HEK293 (cell line): ENCODE results near the gene GMPR2.

Source experiments
- CTCF ChIA-PET: fragments of 350-600 bp; formaldehyde crosslinking; extraction: SDS; loops from one replicate; lab custom pipeline; 2021; ENCODE audit warnings: antibody characterized with exemption; lab: Yijun Ruan, JAX
- POLR2A ChIA-PET: fragments of 300-600 bp; formaldehyde crosslinking; extraction: SDS; loops from one replicate; lab custom pipeline; 2020; ENCODE audit warnings: antibody characterized with exemption, inconsistent platforms; lab: Yijun Ruan, JAX
- H3K27ac ChIP-seq: fragments of 200-500 bp; sonication (Bioruptor generic); 2 replicates; pipeline ENCODE4 v1.5.1; 2014; ENCODE audit warnings: low read depth, low read length, control low read depth, inconsistent platforms; ENCODE audit errors: extremely low read depth
- H3K36me3 ChIP-seq, 2 experiments: fragments of 200-500 bp in 1 of 2; sonication (Bioruptor generic) in 1 of 2; 1 replicate in 1 of 2; 2 replicates in 1 of 2; pipeline ENCODE4 v1.5.1; 2014 to 2017; ENCODE audit warnings: inconsistent platforms in 2 of 2, low read length in 2 of 2; ENCODE audit not compliant: control insufficient read depth in 2 of 2, insufficient read depth in 1 of 2
- H3K4me1 ChIP-seq: fragments of 200-500 bp; sonication (Bioruptor generic); 2 replicates; pipeline ENCODE4 v1.5.1; 2014; ENCODE audit warnings: mild to moderate bottlenecking, low read length, inconsistent platforms; ENCODE audit not compliant: control insufficient read depth, insufficient read depth
- H3K4me3 ChIP-seq: 2 replicates; pipeline ENCODE4 v1.5.1; 2011; ENCODE audit warnings: low read depth, mild to moderate bottlenecking, control low read depth, low read length, moderate library complexity
- H3K9me3 ChIP-seq: fragments of 200-500 bp; sonication (Bioruptor generic); 2 replicates; pipeline ENCODE4 v1.5.1; 2014; ENCODE audit warnings: low read depth, low read length, inconsistent platforms; ENCODE audit not compliant: control insufficient read depth, insufficient read depth
- KLF16 ChIP-seq: fragments of 450-650 bp; formaldehyde crosslinking; IDR thresholded peaks from 2 replicates; pipeline ENCODE4 v1.5.1; 2017; ENCODE audit warnings: missing biosample characterization, missing genetic modification characterization
- PRDM1 ChIP-seq: fragments of 450-650 bp; formaldehyde crosslinking; IDR thresholded peaks from 2 replicates; pipeline ENCODE4; 2016; ENCODE audit warnings: missing biosample characterization, missing genetic modification characterization
- SCRT1 ChIP-seq: fragments of 450-650 bp; formaldehyde crosslinking; IDR thresholded peaks from 2 replicates; pipeline ENCODE4 v1.5.1; 2016; ENCODE audit warnings: missing biosample characterization, missing genetic modification characterization, borderline replicate concordance
- SCRT2 ChIP-seq: fragments of 450-650 bp; formaldehyde crosslinking; IDR thresholded peaks from 2 replicates; pipeline ENCODE4 v1.5.1; 2016; ENCODE audit warnings: missing biosample characterization, missing genetic modification characterization
- ZNF16 ChIP-seq: fragments of 450-650 bp; formaldehyde crosslinking; IDR thresholded peaks from 2 replicates; pipeline ENCODE4 v1.5.1; 2016; ENCODE audit warnings: low read depth, missing biosample characterization, missing genetic modification characterization
- ZNF175 ChIP-seq: fragments of 450-650 bp; formaldehyde crosslinking; IDR thresholded peaks from 2 replicates; pipeline ENCODE4 v1.5.1; 2016; ENCODE audit warnings: missing biosample characterization, missing genetic modification characterization
- ZNF184 ChIP-seq: fragments of 450-650 bp; IDR thresholded peaks from 2 replicates; pipeline ENCODE4 v1.5.1; 2018; ENCODE audit warnings: missing biosample characterization, mild to moderate bottlenecking, missing genetic modification characterization
- ZNF223 ChIP-seq: fragments of 450-650 bp; formaldehyde crosslinking; IDR thresholded peaks from 2 replicates; pipeline ENCODE4 v1.5.1; 2016; ENCODE audit warnings: missing biosample characterization, missing genetic modification characterization
- ZNF24 ChIP-seq: fragments of 450-650 bp; formaldehyde crosslinking; IDR thresholded peaks from 2 replicates; pipeline ENCODE4 v1.5.1; 2016; ENCODE audit warnings: missing biosample characterization, missing genetic modification characterization
- ZNF311 ChIP-seq: fragments of 450-650 bp; formaldehyde crosslinking; IDR thresholded peaks from 2 replicates; pipeline ENCODE4 v1.5.1; 2017; ENCODE audit warnings: missing biosample characterization, missing genetic modification characterization, borderline replicate concordance
- ZNF354C ChIP-seq: fragments of 450-650 bp; formaldehyde crosslinking; IDR thresholded peaks from 2 replicates; pipeline ENCODE4 v1.5.1; 2016; ENCODE audit warnings: missing biosample characterization, missing genetic modification characterization, low read depth, borderline replicate concordance
- ZNF473 ChIP-seq: fragments of 450-650 bp; formaldehyde crosslinking; IDR thresholded peaks from 2 replicates; pipeline ENCODE4 v1.5.1; 2017; ENCODE audit warnings: missing biosample characterization, missing genetic modification characterization
- ZNF558 ChIP-seq: fragments of 450-650 bp; formaldehyde crosslinking; IDR thresholded peaks from 2 replicates; pipeline ENCODE4 v1.5.1; 2016; ENCODE audit warnings: missing biosample characterization, missing genetic modification characterization
- ZNF626 ChIP-seq: fragments of 450-650 bp; sonication (Bioruptor Pico); formaldehyde crosslinking; IDR thresholded peaks from 2 replicates; pipeline ENCODE4 v1.5.1; 2018; ENCODE audit warnings: missing biosample characterization, missing genetic modification characterization, inconsistent platforms
- ZNF776 ChIP-seq: fragments of 450-650 bp; formaldehyde crosslinking; IDR thresholded peaks from 2 replicates; pipeline ENCODE4 v1.5.0; 2017; ENCODE audit warnings: missing biosample characterization, missing genetic modification characterization, borderline replicate concordance
- TF ChIP-seq, protein P1 (sequence below): fragments of 450-650 bp; formaldehyde crosslinking; IDR thresholded peaks from 2 replicates; pipeline ENCODE4 v1.5.1; 2016; ENCODE audit warnings: missing biosample characterization, missing genetic modification characterization
- TF ChIP-seq, protein P2 (sequence below): fragments of 450-650 bp; formaldehyde crosslinking; IDR thresholded peaks from 2 replicates; pipeline ENCODE4 v1.5.1; 2017; ENCODE audit warnings: missing biosample characterization, mild to moderate bottlenecking, missing genetic modification characterization, moderate library complexity

The GMPR2 gene

DNA sequence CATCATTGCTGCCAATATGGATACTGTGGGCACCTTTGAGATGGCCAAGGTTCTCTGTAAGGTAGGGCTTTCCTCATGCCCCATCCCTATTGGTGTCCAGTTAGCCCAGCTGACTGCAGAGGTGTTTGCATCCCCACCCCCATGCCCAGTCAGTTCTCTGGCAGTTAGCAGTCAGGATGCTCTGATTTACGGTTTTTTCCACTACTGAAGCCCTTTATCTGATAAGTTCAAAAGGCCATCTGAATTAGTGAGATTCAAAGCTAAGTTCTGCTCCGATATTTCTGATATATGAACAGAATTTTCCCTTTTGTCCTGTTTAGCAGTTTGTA, 773 bp downstream of the GMPR2 start:
- H3K9me3 ChIP-seq = no peaks in the 10 kb centered on the region
- H3K27ac ChIP-seq = peak overlapping the region; percentile 92; the same call in 1 of the 2 replicates
- POLR2A ChIA-PET = interaction anchor here (1.8 kb wide), 1 partner anchor 9 kb away, joined by 10 read pairs; the partner anchor contains the start of gene TINF2
- TF ChIP-seq ZNF175 (tag by site-specific recombination) = no peak
- peak overlapping the region; percentile 69 for H3K4me3 ChIP-seq
- CTCF ChIA-PET = interaction anchor here (0.6 to 1.8 kb wide), 4 partner anchors 9 to 143 kb away, joined by 3 to 7 read pairs (median 3); partner anchors contain the start of genes CIDEB and TINF2
- H3K4me1 ChIP-seq = peaks cover 7% of the 10 kb centered on the region
- H3K36me3 ChIP-seq = peaks cover 12 to 51% of the 10 kb centered on the region in 2 experiments; a peak in 2 of 3 replicates

DNA sequence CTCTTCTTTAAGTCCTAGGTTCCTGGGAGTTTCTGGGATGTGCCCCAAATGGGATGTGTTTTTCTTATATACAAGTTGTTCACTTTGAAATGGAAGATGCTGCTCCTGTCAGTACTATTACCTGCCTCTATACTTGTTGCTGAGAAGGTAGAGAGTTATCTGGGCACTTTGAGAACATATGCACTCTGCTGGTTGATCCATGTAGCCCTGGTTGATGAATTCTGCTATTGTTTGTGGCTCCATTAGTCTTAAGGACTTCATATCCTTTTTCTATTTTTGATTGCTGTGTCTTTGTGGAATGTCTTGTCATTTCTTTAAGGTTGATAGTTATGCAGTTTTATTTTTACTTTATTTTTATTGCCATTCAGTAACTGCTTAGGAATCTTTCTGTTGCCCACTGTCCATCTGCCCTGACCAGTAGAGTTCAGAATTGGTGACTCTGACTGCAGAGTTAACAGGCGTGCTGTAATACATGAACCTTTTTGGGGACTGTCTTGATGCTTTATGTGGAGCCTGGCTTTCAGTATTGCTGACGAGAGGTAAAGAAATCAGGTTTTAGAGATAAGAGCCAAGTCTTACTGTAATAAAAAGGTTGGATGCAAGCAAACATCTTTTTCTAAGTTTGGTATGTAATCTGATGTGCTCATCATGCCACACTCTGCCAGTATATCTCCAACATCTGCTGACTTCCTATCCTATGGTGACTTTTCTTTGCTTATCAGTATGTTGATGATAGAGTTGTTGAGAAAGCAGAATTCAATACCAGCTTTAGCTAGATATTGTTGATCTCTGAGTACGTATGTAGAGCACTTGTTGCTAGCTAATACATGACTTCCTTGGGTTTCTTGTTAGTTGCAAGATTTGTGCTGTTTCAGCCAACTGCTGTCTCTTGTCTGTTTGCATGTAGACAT, 1.6 kb downstream of the GMPR2 start:
- no peak overlapping the region for H3K4me3 ChIP-seq
- H3K9me3 ChIP-seq = no peaks in the 10 kb centered on the region
- H3K27ac ChIP-seq = no peak overlapping the region
- POLR2A ChIA-PET = interaction anchor here (0.6 to 1.8 kb wide), 6 partner anchors 8 to 889 kb away, joined by 3 to 10 read pairs (median 4); partner anchors contain the start of genes CHMP4A, CIDEB, IPO4 and TINF2
- H3K4me1 ChIP-seq = peaks cover 7% of the 10 kb centered on the region
- H3K36me3 ChIP-seq = peaks cover 12 to 58% of the 10 kb centered on the region in 2 experiments; a peak in 2 of 3 replicates
- CTCF ChIA-PET = interaction anchor here (0.9 to 2.9 kb wide), 5 partner anchors 8 to 99 kb away, joined by 3 to 20 read pairs (median 6); partner anchors contain the start of genes CIDEB, MDP1 and TINF2
- TF ChIP-seq, protein P1, sequence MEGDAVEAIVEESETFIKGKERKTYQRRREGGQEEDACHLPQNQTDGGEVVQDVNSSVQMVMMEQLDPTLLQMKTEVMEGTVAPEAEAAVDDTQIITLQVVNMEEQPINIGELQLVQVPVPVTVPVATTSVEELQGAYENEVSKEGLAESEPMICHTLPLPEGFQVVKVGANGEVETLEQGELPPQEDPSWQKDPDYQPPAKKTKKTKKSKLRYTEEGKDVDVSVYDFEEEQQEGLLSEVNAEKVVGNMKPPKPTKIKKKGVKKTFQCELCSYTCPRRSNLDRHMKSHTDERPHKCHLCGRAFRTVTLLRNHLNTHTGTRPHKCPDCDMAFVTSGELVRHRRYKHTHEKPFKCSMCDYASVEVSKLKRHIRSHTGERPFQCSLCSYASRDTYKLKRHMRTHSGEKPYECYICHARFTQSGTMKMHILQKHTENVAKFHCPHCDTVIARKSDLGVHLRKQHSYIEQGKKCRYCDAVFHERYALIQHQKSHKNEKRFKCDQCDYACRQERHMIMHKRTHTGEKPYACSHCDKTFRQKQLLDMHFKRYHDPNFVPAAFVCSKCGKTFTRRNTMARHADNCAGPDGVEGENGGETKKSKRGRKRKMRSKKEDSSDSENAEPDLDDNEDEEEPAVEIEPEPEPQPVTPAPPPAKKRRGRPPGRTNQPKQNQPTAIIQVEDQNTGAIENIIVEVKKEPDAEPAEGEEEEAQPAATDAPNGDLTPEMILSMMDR = 0 out of 2 replicates have a peak, but pooled peaks have one; percentile 23
- TF ChIP-seq SCRT1 (tag by site-specific recombination) (peak; percentile 44; the same call in 1 of the 2 replicates), ZNF311 (tag by site-specific recombination) (no peak), SCRT2 (peak; percentile 86)

DNA sequence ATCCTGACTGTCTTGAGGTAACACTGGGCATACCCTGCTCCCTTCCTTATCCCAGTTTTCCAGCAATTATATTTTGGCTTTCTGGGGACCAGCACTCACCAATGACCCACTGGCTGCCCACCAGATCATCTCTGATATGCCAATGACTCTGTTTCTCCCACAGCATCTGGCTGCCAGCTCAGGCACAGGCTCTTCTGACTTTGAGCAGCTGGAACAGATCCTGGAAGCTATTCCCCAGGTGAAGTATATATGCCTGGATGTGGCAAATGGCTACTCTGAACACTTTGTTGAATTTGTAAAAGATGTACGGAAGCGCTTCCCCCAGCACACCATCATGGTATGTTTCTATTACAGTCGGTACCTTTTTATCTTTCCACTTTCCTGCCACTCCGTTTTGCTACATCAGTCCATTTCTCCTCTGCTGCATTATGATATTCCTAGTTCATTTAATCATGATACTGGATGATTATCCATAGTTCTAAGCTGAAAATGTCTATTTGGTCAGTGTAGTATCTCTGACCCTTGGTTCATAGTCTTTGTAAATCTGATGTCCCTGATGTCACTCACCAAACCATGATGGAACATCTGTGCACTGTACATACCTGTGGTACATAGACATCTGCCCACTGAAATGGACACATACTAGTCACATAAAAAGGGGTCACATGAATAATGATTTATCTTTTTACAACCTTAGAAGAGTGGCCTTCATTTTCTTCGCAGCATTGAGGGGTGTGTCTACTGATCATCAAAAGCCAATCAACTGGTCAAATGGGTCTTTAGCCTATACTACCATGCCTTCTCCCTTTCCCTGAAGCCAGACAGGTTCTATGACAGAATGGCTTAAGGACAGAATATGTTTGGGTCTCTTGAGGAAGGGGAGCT, 3.3 kb downstream of the GMPR2 start:
- Histone ChIP-seq H3K4me3 (no peak overlapping the region), H3K9me3 (no peaks in the 10 kb centered on the region), H3K4me1 (peaks cover 7% of the 10 kb centered on the region), H3K27ac (no peak overlapping the region), H3K36me3 (peaks cover 13 to 70% of the 10 kb centered on the region in 2 experiments; a peak in 2 of 3 replicates)
- TF ChIP-seq ZNF223 (tag by site-specific recombination) (no peak), ZNF626 (tag by site-specific recombination) (no peak), ZNF16 (tag by site-specific recombination) (no peak), ZNF184 (no peak), ZNF558 (tag by site-specific recombination) (no peak), ZNF473 (tag by site-specific recombination) (no peak), KLF16 (tag by site-specific recombination) (no peak), ZNF354C (tag by site-specific recombination) (no peak), ZNF24 (tag by site-specific recombination) (no peak), PRDM1 (tag by site-specific recombination) (no peak), ZNF776 (no peak)
- TF ChIP-seq, protein P2, sequence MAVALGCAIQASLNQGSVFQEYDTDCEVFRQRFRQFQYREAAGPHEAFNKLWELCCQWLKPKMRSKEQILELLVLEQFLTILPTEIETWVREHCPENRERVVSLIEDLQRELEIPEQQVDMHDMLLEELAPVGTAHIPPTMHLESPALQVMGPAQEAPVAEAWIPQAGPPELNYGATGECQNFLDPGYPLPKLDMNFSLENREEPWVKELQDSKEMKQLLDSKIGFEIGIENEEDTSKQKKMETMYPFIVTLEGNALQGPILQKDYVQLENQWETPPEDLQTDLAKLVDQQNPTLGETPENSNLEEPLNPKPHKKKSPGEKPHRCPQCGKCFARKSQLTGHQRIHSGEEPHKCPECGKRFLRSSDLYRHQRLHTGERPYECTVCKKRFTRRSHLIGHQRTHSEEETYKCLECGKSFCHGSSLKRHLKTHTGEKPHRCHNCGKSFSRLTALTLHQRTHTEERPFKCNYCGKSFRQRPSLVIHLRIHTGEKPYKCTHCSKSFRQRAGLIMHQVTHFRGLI (tag by site-specific recombination) = no peak
- ChIA-PET CTCF (interaction anchor here (0.7 to 2.9 kb wide), 3 partner anchors 21 to 97 kb away, joined by 5 to 20 read pairs (median 6); no protein-coding TSS in a partner anchor), POLR2A (interaction anchor here (1.4 to 1.5 kb wide), 2 partner anchors 23 kb away, joined by 4 to 5 read pairs; partner anchors contain the start of gene CHMP4A)
